NK-92 treated with Interleukin-12 subunit alpha and Interleukin-12 subunit beta, amount 100 ng/mL, for 24 hours (cell line): ENCODE data around the gene SRGAP3.

Experiments used
- DNase-seq: peaks from one replicate; lab custom pipeline; 2025; lab: John Stamatoyannopoulos, UW

Gene SRGAP3

DNA sequence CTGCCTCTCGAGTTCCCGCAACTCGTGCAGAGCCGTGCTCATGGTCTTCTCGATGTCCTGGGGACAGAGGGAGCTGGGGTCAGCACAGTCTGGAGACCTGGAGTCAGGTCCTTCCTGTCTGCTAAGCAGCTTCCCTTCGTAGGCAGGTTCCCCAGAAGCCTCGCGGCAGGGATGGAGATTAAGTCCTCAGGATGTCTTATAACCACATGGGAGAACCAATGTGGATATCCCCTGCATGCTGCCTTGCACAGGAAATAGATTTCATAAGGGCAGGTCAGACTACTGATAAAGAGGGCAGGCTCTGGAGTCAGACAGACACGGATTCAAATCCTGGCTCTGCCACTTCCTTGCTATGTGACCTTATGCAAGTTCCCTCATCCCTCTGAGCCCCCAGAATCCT lies 263.6 kb downstream of the SRGAP3 start:
- DNase-seq, result no peak

DNA sequence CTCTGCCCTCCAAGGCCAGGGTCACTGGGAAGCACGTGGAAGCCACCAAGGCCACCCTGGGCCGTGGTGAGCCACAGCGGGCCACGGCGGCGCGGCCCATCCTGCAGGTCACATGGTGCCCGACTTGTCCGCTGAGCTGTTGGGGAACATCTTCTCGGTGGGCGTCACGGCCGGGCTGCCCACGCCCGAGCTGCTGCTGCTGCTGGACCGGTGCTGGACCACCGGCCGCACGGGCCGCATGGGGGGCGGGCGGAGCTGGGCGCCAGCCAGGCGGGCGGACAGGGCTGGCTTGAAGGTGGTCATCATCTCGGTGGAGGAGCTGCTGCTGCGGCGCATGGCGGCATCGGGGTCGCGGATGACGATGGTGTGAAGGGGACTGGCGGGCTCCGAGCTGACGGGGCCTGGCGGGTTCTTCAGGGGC lies 264.0 kb downstream of the SRGAP3 start:
- no peak for DNase-seq

DNA sequence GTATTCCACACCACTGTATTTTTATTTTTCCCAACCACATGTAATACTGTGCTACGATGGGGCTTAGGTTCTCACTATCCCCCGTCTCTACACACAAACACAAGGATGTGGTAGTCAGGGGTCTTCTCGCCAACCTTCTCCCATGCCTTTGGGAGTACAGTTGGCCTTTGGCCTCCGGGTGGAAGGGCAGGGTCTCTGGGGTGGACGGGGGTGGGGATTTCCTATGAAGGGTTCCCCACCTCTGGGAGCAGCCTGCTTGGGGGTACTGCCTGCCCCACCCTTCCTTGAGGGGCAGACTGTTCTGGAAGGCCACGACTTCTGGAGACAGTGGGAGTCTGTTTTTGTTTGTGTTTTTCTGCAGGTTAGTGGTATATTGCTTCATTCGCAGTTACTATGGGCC lies 264.9 kb downstream of the SRGAP3 start:
- no peak for DNase-seq

DNA sequence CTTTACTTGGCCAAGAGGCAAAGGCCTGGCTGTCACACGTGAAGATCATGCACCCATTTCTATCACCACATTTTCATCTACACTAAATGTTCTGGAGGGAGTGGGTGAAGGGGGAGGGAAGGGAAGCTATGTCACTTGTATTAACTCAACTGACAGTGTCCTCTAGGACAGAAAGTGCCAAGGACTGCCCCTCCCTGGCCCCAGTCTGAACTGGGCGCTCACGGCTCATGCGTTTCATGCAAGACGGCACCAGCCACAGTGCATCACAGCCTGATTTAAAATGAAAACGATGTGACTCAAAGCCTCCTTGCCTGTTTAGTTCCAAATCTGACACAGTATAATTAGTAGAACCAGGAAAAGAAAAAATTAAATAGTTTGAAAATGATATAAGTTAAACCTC lies 265.4 kb downstream of the SRGAP3 start:
- no peak for DNase-seq

DNA sequence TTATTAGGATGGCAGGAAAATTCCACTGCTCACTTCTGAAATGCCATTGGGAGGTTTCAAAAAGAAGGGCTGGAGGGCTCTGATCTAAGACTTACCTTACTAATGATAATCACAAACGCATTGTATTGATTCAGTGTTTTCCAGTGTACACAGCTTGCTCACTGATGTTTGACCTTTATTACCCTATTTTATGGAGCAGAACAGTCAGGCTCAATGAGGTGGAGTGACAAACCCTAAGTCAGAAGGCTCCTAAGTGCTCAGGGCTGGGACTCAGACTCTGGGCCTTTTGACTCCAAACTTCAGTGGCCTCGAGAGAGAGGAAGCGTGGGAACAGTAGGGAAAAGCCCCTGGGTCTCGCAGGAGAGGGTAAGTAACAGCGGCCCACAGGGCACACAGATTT lies 265.9 kb downstream of the SRGAP3 start:
- DNase-seq, result no peak

DNA sequence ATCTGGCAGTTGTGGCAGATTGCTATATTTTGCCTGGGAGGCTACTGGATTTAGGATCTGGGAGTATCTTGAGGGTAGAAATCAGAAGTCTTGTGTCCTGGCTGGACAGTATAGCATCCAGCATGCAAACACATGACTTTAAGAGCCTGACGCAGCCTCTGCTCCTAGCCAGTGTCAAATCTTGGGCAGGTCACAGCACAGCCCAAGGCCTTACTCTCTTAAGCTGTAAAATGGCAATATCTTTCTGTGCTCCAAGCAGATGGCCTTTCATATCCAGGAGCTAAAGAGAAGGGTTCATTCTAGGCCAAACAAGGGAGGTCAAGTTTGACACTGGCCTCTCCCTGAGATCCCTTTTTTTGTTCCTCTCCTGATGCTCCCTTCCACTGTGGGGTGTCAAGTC lies 266.4 kb downstream of the SRGAP3 start:
- DNase-seq, result no peak

DNA sequence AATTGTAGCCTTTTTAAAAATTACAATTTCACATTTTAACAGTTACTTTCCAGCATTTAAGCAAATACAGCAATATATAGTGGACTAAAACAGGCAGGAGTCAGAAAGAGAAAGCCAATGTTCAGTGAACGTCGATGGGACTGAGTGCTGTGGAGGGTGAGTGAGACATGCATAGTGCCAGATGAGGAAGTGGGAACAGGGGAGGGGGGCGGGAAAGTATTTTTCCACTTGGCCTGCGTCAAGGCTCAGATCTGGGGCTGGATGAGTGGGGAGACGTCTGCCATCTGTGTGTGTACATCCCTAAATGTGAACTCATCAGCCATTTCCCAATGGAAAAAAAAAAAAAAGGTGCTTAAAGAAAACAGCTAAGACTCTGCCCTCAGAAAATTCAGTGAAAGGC lies 266.9 kb downstream of the SRGAP3 start:
- no peak for DNase-seq

DNA sequence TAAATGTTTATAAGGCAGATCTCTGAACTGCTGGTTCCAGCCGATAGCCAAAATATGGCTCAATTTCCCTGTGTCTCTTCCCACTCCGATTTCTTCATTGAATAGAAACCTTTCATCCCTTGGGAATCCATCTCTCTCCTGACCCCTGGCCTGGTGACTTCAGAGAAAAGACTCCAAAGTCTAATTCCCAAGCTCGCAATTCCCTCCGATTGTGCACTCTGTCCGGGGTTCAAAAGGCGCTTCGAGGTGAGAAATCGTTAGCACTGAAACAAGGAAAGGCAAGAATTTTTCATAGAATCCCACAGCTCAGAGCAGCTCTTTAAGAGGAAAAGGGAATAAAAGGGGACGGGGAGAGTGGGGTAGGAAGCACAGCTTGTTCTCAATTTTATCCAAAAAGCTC lies 267.7 kb downstream of the SRGAP3 start:
- no peak for DNase-seq

DNA sequence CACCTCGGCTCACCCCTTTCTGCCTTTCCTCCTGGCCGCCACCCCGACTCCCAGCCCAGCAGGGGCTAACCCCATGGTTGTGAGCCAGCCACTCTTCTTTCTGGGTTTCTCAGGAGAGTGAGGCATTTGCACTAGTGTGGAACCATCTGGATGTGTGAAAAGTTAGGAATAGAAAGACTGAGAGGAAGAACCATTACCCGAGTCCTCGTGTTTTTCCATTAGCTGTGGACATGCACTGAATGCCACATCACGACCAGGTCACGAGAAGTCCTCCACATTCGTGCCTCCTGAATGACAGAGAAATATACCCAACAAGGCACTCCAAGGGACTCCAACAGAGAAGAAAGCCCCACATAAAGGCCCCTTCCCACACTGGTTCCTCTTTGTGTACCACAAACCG lies 268.1 kb downstream of the SRGAP3 start:
- DNase-seq, result no peak

DNA sequence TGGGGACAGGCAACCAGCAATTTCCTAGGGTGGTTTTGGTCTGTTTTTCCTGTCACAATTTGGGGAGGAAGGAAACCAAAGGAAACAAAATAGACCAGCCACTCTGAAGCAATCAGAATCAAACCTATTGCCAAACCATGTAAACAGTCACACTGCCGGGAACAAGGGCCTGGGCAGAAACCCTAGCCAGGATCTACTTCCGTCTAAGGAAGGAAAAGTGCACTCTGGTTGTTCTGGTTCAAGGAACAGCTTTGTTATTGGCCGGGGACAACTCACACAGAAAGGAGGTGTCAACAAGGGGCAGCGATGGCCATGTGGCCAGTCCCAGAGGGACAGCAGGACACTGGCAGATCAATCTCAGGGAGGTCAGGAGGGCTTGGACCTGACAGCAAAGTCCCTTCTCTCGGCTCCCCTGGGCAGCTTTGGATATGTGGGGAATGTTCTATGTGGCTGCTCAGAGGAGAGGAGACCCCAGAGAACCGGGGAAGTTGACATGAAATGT lies 268.6 kb downstream of the SRGAP3 start:
- DNase-seq, result no peak

DNA sequence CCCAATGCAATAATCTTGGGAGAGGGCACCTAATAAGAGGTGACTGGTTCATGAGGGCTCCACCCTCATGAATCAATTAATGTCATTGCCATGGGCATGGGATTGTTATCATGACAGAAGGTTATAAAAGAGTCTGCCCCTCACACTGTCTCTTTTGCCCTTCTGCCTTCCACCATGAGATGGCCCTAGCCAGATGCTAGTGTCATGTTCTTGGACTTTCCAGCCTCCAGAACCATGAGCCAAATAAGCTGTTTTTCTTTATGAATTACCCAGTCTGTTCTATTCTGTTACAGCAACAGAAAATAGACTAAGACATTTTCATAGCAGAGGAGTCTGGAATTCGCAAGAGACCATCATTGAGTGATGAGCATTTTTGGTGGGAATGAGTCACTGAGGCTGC lies 270.2 kb downstream of the SRGAP3 start:
- DNase-seq, result no peak

DNA sequence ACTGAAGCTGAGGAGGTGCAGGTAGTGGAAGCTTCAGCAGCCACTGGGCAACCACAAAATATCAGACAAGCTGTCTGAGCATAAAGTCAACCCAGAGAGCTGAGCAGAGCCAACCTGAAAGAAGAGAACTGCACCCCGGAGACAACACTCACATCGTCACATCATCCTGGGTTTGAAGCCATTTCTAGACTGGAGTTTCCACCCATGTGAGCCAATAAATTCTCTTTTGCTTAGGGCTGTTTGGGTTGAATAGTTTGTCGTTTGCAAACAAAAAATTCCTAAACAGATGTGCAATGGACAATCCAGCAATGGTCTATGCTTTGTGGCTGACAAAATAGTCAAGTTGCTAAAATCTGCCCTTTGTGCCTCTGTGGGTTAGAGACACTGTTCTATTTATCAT lies 270.9 kb downstream of the SRGAP3 start:
- DNase-seq, result no peak

DNA sequence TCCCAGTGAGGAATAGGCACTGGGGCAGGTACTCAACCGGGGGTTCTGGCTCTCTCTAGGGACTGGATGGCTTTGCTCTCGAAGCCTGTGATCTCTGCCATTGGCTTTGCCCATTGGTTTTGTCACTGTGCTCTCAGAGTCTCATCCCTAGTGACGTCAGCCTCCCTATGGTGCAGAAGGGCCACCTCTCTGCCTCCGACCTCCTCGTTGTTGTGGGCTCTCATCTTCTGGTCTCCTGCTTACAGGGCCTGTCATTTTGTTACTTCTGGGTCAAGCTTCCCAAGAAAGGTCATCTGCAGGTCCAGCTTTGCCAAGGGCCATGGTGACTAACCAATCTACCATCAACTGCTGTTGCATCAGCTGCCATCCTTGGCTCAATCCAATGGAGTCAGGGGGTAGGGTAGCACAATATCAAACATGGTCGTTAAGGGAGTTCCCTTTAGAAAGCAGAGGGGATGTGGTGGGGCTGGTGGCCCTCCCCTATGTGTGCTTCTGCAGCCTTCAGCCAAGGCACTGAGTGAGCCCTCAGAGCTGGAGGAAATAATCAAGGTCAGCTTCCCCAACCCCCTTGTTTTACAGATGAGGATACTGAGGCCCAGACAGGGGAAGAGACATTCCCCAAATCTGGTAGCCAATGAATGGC lies 272.8 kb downstream of the SRGAP3 start:
- DNase-seq, result no peak

DNA sequence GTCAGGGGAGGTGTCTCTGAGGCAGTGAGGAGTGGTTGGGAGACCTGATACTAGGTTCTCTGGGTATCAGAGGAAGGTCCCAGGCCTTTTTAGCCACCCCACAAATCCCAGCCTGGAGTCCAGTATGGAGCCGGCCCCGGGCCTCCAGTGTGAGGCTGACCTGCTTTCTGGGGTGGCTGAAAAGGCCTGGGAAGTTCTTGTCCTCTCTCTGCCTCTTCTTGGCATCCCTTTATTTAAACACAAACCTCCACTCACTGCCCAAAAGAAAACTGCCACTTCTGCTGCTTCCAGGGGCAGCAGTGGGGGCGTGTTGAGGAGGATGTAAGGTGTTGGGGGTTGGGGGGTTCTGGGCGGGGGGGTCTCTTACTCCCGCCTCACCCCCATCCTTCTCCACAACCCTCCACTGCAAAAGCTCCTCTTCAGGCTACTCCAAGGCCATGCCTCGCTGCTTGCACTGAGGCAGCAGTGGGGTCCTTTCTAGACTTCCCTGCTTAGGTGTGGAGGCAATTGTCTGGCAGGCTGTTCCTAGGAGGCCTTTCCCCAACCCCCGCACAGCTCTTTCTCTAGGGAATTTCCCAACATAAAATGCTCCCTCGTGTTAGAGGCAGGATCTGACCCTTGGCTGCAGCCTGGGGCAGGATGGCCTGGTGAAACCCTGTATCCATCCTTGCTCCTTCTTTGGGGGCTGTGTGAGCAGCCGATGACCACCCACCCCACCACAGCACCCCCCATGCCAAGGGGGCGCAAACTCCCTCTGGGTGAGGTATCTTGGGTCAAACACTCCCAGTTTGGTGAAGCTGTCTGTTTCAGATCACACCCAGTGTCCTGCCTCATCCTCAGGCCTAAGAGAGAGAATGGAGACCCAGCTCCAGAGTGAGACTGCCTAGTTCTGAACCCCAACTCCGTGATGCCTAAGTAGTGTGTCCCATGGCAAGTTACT lies 274.1 kb downstream of the SRGAP3 start:
- no peak for DNase-seq

DNA sequence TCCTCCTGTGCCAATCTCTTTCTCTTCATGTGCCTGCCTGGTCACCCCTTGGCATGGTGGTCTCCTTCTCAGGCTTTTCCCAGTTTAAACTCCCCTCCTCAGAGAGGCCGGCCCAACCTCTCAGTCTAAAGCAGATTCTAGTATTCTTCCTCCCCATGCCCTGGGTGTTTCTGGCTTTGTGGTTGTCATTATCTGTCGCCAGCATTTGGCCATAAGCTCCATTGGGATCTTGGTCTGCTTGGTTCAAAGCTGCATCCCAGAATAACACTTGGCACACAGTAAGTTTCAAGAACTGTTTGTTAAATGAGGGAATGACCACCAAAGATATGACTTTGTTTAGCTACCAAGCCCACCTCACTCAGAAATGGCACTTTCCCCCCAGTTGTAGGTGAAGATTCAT lies 275.0 kb downstream of the SRGAP3 start:
- DNase-seq, result no peak

DNA sequence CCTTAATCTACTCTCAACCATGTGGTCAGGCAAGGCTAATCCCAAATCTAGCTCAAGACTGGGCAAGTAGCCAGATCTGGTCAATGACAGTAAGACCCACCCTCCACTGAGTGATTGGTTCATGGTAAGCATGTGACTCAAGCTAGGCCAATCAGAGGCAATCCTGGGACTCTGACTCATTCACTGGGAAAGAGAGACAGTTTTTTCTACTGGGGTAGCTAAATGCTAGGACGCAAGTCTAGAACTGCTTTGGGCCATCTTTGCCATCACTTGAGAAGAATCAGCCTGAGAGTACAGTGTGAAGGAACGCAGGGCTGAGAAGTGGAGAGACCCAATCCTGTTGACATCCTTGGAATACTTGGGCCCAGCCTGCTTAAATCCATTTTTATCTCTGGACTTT lies 276.8 kb downstream of the SRGAP3 start:
- no peak for DNase-seq

DNA sequence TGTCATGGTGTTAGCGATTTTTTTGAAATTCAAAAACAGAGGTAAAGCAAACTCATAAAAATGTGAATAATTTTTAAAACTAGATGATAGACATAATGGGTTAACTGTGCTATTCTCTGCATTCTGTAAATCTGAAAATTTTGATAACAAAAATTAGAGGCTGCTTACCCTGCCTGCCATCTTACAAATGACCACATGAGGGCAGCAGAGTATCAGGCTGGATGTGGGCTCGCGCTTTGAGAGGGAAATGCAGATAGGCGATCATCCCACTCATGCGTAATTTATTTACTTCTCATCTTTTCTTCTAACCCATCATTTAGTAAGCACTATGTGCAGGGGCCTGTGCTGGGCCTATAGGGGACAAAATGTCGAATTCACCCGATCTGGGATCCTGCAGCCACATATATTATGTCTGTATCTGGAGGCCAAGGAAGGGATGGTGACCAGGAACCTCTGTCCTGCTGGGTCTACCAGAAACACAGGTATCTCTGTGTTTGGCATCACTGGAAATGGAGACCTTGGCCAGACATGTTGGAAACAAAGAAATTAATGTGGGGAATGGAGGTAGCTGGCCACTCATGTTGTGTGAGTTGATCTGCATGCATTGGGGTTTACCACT lies 278.4 kb downstream of the SRGAP3 start:
- DNase-seq, result peak; percentile 3

DNA sequence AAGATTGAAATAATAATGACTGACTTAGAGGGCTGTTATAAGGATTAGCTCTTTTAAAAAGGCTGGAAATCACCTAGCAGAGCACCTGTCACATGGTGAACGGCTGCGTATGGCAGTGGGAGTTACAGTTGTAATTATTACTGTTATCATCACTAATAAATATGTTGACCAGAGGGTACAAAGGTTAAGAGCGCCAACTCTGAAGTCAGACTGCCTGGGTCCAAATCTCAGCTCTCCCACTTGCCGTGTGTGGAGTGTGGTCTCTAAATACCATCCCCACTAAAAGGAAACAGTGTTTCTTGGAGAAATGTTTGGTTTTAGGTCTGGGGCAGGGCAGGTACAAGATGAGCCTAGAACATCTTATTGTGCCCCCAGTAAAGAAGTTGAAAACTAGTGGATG lies 280.2 kb downstream of the SRGAP3 start:
- DNase-seq, result no peak

DNA sequence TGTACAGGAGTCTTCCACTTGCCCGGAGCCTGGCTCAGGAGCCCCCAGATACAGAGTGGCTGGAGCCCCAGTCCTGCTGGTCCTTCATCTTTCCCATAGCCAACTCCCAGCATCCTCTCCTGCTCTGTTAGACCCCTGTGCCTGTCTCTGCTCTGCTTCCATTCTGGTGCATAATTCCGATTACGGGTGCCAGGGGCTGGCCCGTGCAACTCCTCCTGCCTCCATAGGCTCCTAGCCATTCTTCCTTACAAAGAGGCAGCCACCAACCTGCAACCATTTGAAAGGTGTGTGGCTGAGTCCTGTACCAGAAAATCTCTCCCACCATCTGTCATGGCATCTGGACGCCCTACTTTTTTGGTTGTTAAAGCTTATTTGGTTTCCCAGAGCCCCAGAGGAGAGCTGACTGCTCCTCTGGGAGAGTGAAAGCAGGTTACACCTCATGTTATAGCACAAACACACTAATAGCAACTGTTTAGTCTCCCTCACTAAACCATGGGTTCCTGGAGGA lies 281.0 kb downstream of the SRGAP3 start:
- no peak for DNase-seq

DNA sequence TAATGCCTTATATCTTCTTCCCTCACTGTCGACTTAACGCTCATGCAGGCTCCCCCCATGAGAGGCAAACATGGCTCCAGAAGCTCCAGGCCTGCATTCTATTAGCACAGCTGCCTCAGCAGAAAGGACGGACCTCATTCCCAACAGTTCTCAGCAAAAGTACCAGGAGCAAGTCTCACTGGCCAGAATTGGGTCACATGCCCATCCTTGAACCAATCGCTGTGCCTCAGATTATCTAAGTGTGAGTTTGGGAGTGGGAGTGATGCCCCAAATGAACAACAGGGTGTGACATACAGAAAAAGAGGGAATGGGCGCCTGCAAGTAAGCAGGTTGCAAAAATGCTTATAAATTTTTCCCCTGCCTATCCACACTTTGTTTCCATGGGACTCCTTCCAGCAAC lies 281.9 kb downstream of the SRGAP3 start:
- no peak for DNase-seq

DNA sequence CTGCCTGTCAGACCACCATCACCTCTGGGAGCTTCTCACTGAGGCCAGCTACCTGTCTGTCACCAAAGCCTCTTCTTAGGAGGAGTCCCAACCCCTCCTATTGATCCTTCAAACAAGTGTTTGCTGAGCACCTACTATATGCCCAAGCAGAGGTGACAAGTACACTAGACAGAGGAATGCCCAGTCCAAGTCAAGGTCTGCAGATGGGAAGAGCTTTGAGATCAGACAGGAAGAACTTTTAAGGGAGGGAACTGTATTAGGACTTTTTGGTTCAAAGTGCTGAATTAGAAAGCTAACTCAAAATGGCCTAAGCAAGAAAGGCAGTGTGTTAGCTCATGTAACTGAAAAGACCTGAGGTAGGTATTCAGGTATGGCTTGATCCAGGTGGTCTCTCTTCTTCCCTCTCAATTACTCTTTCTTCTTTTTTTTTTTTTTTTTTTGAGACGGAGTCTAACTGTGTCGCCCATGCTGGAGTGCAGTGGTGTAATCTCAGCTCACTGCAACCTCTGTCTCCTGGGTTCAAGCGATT lies 282.6 kb downstream of the SRGAP3 start:
- DNase-seq, result no peak

DNA sequence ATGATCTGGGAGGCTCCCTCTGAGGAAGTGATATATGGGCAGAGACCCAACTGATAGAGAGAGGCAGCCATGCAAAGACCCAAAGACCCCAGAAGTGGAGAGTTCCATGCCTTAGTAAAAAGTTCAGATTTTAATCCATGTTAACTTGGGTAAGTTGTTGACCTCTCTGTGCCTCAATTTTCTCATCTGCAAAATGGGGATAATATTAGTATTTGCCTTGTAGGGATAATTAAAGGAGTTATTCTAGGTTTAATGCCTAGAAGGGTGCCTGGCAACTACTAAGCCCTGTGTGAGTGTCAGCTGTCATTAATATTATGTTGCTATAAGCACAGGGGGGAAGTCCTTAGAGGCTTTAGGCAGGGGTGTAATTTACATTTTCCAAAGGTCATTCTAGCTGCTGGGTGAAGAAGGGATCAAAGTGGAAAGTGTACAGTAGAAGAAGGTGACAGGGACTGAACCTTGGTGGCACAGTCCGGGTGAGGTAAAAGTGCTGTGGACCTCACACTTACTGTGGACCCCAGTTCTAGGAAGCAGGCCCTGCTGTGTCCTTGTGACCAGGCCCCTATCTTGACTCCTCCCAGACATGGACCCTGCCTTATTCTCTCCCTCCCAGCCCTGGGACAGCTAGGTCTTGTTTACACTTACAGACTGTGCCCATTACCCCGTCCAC lies 283.2 kb downstream of the SRGAP3 start:
- DNase-seq, result no peak
